Measurements from ENCODE around the gene MPPED1.

The MPPED1 gene

GRCh38 chr22:43393132-43393843 is 18.5 kb upstream of the MPPED1 start:
- DNase-seq = peak; percentile 13

DNA sequence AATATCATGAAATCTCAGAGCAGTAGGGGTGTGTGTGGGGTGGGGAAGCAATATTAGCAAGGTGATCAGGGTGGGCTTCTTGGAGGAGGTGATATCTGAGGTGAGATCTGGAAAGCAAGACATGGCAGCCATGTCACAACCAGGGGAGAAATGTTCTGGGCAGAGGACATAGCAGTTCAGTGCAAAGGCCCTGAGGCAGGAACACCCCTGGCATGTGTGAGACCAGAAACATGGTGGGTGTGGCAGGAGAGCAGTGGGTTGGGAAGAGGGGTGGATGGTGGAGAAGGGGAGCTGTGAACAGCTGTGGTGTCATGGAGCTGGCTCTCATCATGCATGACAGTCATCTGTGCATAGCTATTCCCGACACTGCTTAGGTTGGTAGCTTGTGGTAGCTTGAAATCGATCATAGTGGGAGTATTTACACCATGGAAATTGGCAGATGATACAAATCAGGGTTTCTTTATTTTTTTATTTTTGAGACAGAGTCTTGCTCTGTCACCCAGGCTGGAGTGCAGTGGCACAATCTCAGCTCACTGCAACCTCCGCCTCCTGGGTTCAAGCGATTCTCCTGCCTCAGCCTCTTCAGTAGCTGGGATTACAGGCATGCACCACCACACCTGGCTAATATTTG is 17.9 kb upstream of the MPPED1 start:
- DNase-seq = no peak

DNA sequence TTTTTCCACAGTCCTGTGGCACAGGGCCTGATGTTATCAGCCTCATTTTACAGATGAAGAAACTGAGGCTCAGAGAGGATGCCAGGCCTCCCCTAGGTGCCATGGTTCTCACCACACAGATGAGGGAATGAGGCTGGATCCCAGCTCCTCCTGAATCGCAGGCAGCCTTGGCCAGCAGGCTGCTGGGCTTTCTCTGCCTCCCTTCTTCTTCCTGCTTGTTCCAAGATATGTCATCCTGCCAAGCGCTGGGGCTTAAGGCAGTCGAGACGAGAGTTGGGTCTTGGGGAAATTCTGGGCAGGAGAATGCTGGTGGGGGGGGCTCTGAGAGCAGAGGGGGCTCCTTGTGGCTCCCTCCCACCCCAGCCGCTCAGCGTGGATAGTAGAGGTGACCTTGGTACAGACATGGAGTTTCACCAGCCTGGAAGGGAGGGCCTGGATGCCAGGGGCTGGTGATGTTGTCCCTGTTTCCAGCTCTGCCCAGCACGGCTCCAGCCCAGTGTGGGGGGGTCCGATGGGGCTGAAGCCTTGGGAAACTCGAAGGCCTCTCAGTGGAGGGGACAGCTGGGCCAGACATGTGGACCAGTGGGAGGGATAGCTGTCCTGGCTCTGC is 16.6 kb upstream of the MPPED1 start:
- DNase-seq = no peak

- no peak for DNase-seq
These were observed 15.4 kb upstream of the MPPED1 start for GRCh38 chr22:43396321-43396933.

DNA sequence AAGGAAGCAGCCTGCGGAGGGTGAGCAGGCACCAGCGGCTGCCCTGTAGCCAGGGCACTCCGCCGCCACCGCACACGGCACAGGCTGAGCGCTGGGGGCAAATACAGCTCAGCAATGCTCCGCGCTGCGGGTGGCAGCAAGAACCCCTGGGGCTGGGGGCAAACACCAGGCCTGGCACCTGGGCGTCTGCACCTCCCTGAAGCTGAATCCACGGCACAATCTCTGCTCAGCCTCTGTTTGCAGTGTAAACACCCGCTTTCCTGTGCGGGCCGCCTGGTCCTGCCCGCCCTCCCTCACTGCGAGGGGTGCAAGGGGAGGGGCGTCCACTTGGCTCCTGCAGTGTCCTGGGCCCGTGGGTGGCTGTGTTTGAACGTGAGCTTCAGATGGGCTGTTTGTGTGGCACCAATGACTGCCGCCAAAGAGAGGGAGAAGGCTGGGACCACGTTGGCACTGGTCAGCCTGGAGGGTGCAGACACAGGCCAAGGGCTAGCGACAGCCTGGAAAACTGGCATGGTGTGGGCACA is 14.8 kb upstream of the MPPED1 start:
- DNase-seq = peak; percentile 80

DNA sequence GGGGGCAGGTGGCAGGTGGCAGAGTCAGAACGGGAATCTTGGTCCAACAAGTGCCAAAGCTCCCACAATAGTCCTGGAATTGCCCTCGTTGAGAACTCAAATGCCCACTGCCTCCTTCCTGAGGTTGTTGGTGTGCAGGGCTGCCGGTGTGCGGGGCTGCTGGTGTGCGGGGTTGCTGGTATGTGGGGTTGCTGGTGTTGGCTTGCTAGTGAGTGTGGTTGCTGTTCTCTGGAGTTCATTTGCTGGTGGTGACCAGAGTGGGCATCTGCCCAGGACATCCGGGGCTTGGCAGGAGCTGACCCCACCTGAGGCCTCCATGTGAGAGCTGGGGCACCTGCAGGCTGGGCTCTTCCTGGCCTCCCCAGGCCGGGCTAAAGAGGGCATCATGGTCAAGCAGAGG is 14.0 kb upstream of the MPPED1 start:
- DNase-seq = no peak

DNA sequence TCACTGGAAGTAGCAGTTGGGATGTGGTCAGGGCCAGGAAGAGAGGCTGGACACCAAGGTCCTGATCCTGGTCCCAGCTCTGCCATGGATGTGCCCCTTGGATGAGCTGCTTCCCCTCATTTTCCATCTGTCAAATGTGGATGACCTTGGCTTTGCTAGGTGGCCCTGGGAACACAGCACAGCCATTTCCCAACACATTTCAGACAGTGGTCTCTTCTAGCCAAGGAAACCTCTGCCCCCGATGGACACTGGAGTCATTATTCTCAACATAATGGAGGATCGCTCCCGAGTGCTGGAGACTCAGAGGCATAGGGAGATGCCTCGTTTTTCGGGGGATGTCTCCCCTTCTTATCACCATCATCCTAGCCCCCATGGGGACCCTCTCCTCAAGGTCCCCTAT is 13.6 kb upstream of the MPPED1 start:
- no peak for DNase-seq

- DNase-seq = no peak
These were observed 12.9 kb upstream of the MPPED1 start for GRCh38 chr22:43398910-43399309.

DNA sequence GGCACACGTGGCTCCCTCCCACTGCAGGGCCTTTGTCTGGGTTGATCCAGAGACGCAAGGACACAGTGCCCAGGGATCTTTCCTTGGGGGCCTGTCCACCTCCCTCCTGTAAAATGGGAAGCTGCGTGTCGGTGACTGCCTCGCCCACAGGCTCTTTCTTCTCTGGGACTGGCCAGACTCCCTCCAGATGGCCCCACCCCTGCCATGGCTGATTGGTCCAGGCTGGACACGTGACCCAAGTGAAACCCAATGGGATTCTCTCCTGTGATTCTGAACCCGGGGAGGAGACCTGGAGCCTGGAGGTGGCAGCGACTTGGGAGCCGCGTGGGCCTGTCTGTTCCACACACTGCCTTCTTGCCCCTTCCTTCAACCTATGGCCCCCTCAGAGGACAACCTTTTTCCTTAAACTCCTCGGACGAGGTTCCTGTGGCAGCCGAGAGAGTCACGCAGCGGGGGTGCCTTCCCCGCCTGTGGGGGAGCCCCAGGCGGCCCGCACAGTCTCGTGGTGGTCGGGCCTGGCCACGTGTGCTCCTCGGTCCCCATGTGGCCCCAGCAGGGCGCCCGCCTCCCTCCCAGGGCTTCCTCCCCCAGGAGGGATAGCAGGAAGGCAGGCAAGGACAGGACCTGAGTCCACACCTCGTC is 12.4 kb upstream of the MPPED1 start:
- DNase-seq = no peak

DNA sequence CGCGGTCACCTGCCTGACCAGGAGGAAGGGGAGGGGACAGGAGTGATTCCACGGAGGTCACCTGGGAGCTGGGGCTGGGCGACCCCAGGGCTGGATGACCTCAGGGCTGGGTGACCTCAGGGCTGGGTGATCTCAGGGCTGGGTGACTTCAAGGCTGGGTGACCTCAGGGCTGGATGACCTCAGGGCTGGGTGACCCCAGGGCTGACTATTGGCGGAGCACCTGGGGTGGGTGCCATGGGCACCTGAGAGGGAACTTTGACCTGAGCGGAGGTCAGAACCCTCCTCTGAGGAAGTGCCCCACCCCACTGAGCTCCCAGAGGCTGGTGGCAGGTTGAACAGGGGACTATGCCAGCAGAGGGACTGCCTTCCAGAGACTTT is 11.8 kb upstream of the MPPED1 start:
- no peak for DNase-seq

DNA sequence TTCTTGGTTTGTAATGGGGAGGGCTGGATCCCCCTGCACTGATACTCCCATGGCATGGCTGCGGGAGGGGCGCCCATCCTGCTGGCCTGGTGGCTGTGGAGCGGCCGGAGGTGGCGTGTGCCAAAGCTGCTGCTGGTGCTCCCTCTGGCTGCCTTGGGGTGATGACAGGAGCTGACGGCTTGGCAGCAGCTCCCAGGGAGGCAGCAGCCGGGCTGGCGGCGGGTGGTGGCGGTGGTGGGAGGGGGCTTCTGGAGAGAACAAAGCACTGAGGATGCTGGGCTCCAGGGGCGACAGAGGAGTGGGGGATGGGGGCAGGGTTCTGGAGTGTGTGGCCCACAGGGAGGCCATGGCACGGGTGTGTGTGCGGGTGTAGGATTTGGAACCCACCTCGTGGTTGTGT is 11.4 kb upstream of the MPPED1 start:
- DNase-seq = no peak

GRCh38 chr22:43401233-43401632 is 10.6 kb upstream of the MPPED1 start:
- no peak for DNase-seq

GRCh38 chr22:43401661-43402060 is 10.2 kb upstream of the MPPED1 start:
- DNase-seq = no peak

DNA sequence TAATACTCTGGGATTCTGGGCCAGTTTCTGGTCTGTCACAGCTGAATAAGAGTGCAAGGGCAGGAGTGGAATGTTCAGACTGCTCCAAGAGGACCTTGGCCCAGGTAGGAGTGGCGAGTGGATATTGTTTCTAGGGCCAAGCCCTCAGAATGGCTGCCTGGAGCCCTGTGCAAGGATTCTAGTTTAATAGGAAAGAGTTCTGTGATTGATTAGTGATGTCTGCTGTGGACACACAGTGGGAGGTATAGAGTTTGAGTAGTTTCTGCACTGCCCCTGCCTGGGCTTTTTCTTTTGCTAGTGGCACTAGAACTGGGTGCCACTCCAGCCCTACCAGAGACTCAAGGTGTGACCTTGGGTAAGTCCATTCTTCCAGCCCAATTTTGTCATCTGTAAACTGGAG is 9.7 kb upstream of the MPPED1 start:
- DNase-seq = no peak

- peak; percentile 73 for DNase-seq
These were observed 7.0 kb upstream of the MPPED1 start for GRCh38 chr22:43404673-43405385.

- no peak for DNase-seq
These were observed 5.5 kb upstream of the MPPED1 start for GRCh38 chr22:43406186-43406790.

DNA sequence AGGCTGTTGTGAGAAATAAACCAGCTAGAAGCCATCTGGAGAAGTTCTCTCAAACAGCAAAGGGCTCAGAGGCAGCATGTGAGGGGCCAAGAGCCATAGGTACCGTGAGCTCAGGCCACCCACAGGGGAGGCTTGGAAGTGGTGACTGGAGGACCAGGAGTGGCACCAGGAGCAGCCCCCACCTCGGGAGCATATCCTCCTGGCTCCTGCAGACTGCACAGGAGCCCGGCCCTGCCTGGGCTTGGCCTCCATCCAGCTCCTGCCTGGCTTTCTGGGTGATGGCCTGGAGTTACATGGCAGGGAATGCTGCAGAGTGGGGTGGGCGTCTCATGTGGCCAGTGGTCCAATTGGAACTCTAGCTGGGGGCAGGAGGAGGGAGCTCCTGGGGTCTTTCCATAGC is 4.2 kb upstream of the MPPED1 start:
- peak; percentile 13 for DNase-seq

GRCh38 chr22:43408009-43408408 is 3.8 kb upstream of the MPPED1 start:
- DNase-seq = peak; percentile 8

DNA sequence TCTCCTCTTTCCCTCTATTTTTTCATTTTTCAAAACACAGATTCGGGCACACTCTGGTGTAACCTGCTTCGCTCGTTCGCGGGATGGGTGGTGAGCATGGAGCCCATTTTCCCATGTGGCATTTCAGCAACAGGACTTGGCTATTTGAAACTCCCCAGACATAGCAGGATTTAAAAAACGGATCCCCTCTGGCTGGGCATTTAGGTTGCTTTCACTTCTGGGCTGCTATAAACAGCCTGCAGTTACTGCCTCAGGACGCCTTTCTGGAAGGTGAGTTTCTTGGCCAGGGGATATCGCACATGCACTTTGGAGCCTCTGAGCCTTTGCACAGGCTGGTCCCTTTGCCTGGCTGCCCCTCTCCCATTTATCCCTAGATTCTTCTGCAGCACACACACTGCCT is 2.8 kb upstream of the MPPED1 start:
- DNase-seq = no peak

DNA sequence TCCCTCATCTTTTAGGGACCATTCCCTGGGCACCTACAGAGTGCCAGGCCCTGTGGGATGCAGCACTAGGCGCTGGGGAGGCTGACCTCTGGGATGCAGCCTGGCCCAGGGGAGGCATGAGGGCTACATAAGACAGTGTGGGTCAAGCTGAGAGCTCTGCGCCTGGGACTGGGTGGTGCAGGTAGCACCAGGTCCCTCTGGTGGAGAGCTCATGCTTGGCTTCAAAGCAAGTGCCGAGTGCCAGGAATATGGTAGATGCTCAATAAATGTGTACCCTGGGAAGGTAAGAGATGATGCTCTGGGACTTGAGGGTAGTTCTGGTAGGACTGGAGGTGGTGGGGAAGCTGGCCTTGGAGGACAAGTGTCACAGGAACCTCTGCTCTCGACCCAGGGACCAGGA is 2.0 kb upstream of the MPPED1 start:
- no peak for DNase-seq

GRCh38 chr22:43411040-43411868 is 560 bp upstream of the MPPED1 start:
- DNase-seq = no peak

All from NCI-H345 (cell line).